SU-DHL-6 (cell line): ENCODE data around the gene NAV2.

Source experiments
- H2AFZ ChIP-seq: fragments of 200-600 bp; sonication (generic); 2 replicates; pipeline ENCODE4 v1.6.1; 2014; ENCODE audit warnings: low read depth, mild to moderate bottlenecking, moderate library complexity, mixed read lengths, antibody characterized with exemption, low read length; ENCODE audit not compliant: severe bottlenecking
- H3F3A ChIP-seq: fragments of 200-600 bp; shearing (Covaris generic); 2 replicates; pipeline ENCODE4 v1.6.0; 2016; ENCODE audit warnings: antibody characterized with exemption, mild to moderate bottlenecking; ENCODE audit not compliant: insufficient read depth
- H3K27ac ChIP-seq: fragments of 200-600 bp; sonication (generic); 2 replicates; pipeline ENCODE4 v1.5.1; 2016; ENCODE audit warnings: low read depth, mild to moderate bottlenecking, low read length, moderate library complexity, mixed read lengths
- H3K27me3 ChIP-seq: fragments of 200-600 bp; sonication (generic), shearing (Covaris generic); 2 replicates; pipeline ENCODE4 v1.6.0; 2014; ENCODE audit warnings: mild to moderate bottlenecking, low read length
- H3K36me3 ChIP-seq: fragments of 200-600 bp; sonication (generic); 2 replicates; pipeline ENCODE4 v1.6.1; 2014; ENCODE audit warnings: mild to moderate bottlenecking, low read length, mixed read lengths
- H3K4me2 ChIP-seq: fragments of 300-600, 200-600 bp; shearing (Covaris generic), sonication (generic); 2 replicates; pipeline ENCODE4 v1.6.0; 2014; ENCODE audit warnings: low read length, low read depth, mild to moderate bottlenecking; ENCODE audit not compliant: poor library complexity, severe bottlenecking
- H3K4me3 ChIP-seq: fragments of 200-600 bp; sonication (generic); 2 replicates; pipeline ENCODE4 v1.5.1; 2014; ENCODE audit warnings: antibody characterized with exemption, low read length, mild to moderate bottlenecking, mixed read lengths; ENCODE audit not compliant: insufficient read depth, poor library complexity, severe bottlenecking
- H3K79me2 ChIP-seq: fragments of 200-600 bp; sonication (generic); 2 replicates; pipeline ENCODE4 v1.6.1; 2014; ENCODE audit warnings: mild to moderate bottlenecking, low read length, moderate library complexity; ENCODE audit not compliant: insufficient read depth
- H3K9ac ChIP-seq: fragments of 200-600 bp; sonication (generic); 2 replicates; pipeline ENCODE4 v1.7.0; 2014; ENCODE audit warnings: mild to moderate bottlenecking, low read length
- H3K9me2 ChIP-seq: fragments of 200-600 bp; sonication (generic); replicated peaks from 2 replicates; pipeline ENCODE4 v1.6.1; 2014; ENCODE audit warnings: low read length; ENCODE audit not compliant: insufficient read depth
- H3K9me3 ChIP-seq: fragments of 200-600 bp; sonication (generic); 2 replicates; pipeline ENCODE4 v1.6.1; 2014; ENCODE audit warnings: low read length, mixed read lengths; ENCODE audit not compliant: insufficient read depth
- H4K20me1 ChIP-seq: fragments of 200-600 bp; sonication (generic); 2 replicates; pipeline ENCODE4 v1.6.1; 2014; ENCODE audit warnings: low read depth, mild to moderate bottlenecking, antibody characterized with exemption, low read length, moderate library complexity, mixed read lengths
- CTCF ChIP-seq: fragments of 200-600 bp; sonication (generic); IDR thresholded peaks from one replicate; pipeline ENCODE4 v1.5.1; 2017; ENCODE audit warnings: antibody characterized with exemption, mild to moderate bottlenecking, low read length, moderate library complexity; ENCODE audit not compliant: insufficient read depth, poor library complexity, severe bottlenecking
- EZH2phosphoT487 ChIP-seq: fragments of 200-600 bp; sonication (generic), shearing (Covaris generic); conservative IDR thresholded peaks from 2 replicates; pipeline ENCODE4 v1.6.1; 2018; ENCODE audit warnings: mild to moderate bottlenecking, antibody characterized with exemption, low read length, moderate library complexity, mixed read lengths

The NAV2 gene

GRCh38 chr11:20027556-20028013 lies 314.9 kb downstream of the NAV2 start:
- Histone ChIP-seq H3F3A (no peaks in the 10 kb centered on the region), H3K79me2 (no peaks in the 10 kb centered on the region), H3K9me3 (no peaks in the 10 kb centered on the region), H3K4me2 (no peak overlapping the region), H3K4me3 (no peak overlapping the region), H3K9ac (no peak overlapping the region), H3K27me3 (peaks cover 5% of the 10 kb centered on the region; the same call in 1 of the 2 replicates), H4K20me1 (no peaks in the 10 kb centered on the region), H3K27ac (no peak overlapping the region), H3K36me3 (no peaks in the 10 kb centered on the region), H3K9me2 (no peaks in the 10 kb centered on the region), H2AFZ (no peak overlapping the region)
- TF ChIP-seq CTCF (no peak), EZH2phosphoT487 (no peak)

- TF ChIP-seq EZH2phosphoT487: no peak
- TF ChIP-seq CTCF: no peak
- Histone ChIP-seq H3K9ac (no peak overlapping the region), H3K79me2 (no peaks in the 10 kb centered on the region), H3K9me3 (no peaks in the 10 kb centered on the region), H3K9me2 (no peaks in the 10 kb centered on the region), H3K27me3 (peaks cover 5% of the 10 kb centered on the region; the same call in 1 of the 2 replicates), H3K4me2 (no peak overlapping the region), H3K36me3 (no peaks in the 10 kb centered on the region), H2AFZ (no peak overlapping the region), H3F3A (no peaks in the 10 kb centered on the region), H4K20me1 (no peaks in the 10 kb centered on the region), H3K27ac (no peak overlapping the region), H3K4me3 (no peak overlapping the region)
Observed at GRCh38 chr11:20029193-20029592, 316.6 kb downstream of the NAV2 start.

GRCh38 chr11:20030472-20030871 lies 317.8 kb downstream of the NAV2 start:
- no peak overlapping the region for H2AFZ ChIP-seq

More at GRCh38 chr11:20030472-20030871, 317.8 kb downstream of the NAV2 start:
- H3K9ac ChIP-seq: no peak overlapping the region
- no peak for TF ChIP-seq EZH2phosphoT487
- no peak for TF ChIP-seq CTCF
- H3K36me3 ChIP-seq: no peaks in the 10 kb centered on the region
- no peaks in the 10 kb centered on the region for H3K79me2 ChIP-seq
- H3F3A ChIP-seq: no peaks in the 10 kb centered on the region
- H3K9me2 ChIP-seq: no peaks in the 10 kb centered on the region
- H3K27me3 ChIP-seq: peaks cover 5% of the 10 kb centered on the region; the same call in 1 of the 2 replicates
- no peaks in the 10 kb centered on the region for H4K20me1 ChIP-seq
- no peak overlapping the region for H3K27ac ChIP-seq
- H3K9me3 ChIP-seq: no peaks in the 10 kb centered on the region
- H3K4me3 ChIP-seq: no peak overlapping the region
- no peak overlapping the region for H3K4me2 ChIP-seq
